ENCODE data around the gene ANKS1A. TPM values are rescaled to one million over a fixed set of nuclear protein-coding genes. Genes with fewer than 3 reads are reported as not detected.

The ANKS1A gene
- total RNA-seq, 1 experiment from 2014 or later: 35.0 TPM

- TF ChIP-seq ZNF281 (CRISPR knock-in tag; IDR thresholded peaks at IDR 0.05) (no peak), ZMAT4 (CRISPR knock-in tag; IDR thresholded peaks at IDR 0.05) (no peak)
These were observed 141.0 kb downstream of the ANKS1A start (continued) for GRCh38 chr6:35030099-35030498.

GRCh38 chr6:35031611-35032529, 142.8 kb downstream of the ANKS1A start:
- H3K27ac Mint-ChIP-seq: peak overlapping the region; percentile 40; the same call in 1 of the 2 replicates
- TF ChIP-seq PRRX2 (CRISPR knock-in tag; IDR thresholded peaks at IDR 0.05): no peak
- TF ChIP-seq NFATC4 (CRISPR knock-in tag; IDR thresholded peaks at IDR 0.05): no peak
- TF ChIP-seq ATF6 (CRISPR knock-in tag; IDR thresholded peaks at IDR 0.05): no peak
- TF ChIP-seq E2F5 (CRISPR knock-in tag; IDR thresholded peaks at IDR 0.05): no peak
- TF ChIP-seq E2F4 (CRISPR knock-in tag; IDR thresholded peaks at IDR 0.05; ENCODE audit: borderline replicate concordance, low read depth): no peak
- no peak for TF ChIP-seq TEAD1 (CRISPR knock-in tag; IDR thresholded peaks at IDR 0.05)
- TF ChIP-seq CDX4 (CRISPR knock-in tag; IDR thresholded peaks at IDR 0.05; ENCODE audit: borderline replicate concordance): no peak
- TF ChIP-seq NR1H2 (CRISPR knock-in tag; IDR thresholded peaks at IDR 0.05): no peak
- TF ChIP-seq ESRRA (CRISPR knock-in tag; IDR thresholded peaks at IDR 0.05; ENCODE audit: borderline replicate concordance): no peak
- TF ChIP-seq ZNF396 (CRISPR knock-in tag; IDR thresholded peaks at IDR 0.05; ENCODE audit: borderline replicate concordance): no peak
- TF ChIP-seq TP53 (CRISPR knock-in tag; IDR thresholded peaks at IDR 0.05): no peak
- no peak for TF ChIP-seq MXD4 (CRISPR knock-in tag; IDR thresholded peaks at IDR 0.05; ENCODE audit: borderline replicate concordance)
- no peak for TF ChIP-seq PRDM15 (CRISPR knock-in tag; IDR thresholded peaks at IDR 0.05)
- ATAC-seq: no peak
- H3K4me3 Mint-ChIP-seq: no peak overlapping the region
- H3K36me3 Mint-ChIP-seq: peaks cover 2% of the 10 kb centered on the region; the same call in 1 of the 2 replicates
- POLR2A ChIA-PET: no interaction called here
- CTCF ChIA-PET: interaction anchor here (0.9 to 1.5 kb wide), 4 partner anchors 16 to 108 kb away, joined by 3 to 5 read pairs (median 4); no protein-coding TSS in a partner anchor
- H3K4me1 Mint-ChIP-seq: peaks cover 51% of the 10 kb centered on the region
- no peaks in the 10 kb centered on the region for H3K9me3 Mint-ChIP-seq
- H3K27me3 Mint-ChIP-seq (ENCODE audit: low read depth): no peaks in the 10 kb centered on the region
- DNase-seq (ENCODE audit: low spot score): no peak

Data from WTC11 (cell line).